K562 (cell line): ENCODE measurements around the gene ZBTB24. TPM values are rescaled to one million over a fixed set of nuclear protein-coding genes. Genes with fewer than 3 reads are reported as not detected.

Source experiments
- ARID4B ChIP-seq: sonication (generic); formaldehyde crosslinking; IDR thresholded peaks from 2 replicates; pipeline ENCODE4 v1.8.0; 2022; ENCODE audit warnings: mild to moderate bottlenecking, missing genetic modification reagents
- JUN ChIP-seq, 2 experiments: sonication (generic) in 1 of 2; formaldehyde crosslinking in 1 of 2; IDR thresholded peaks; 2 replicates each; pipeline versions ENCODE4 v1.6.1 to v1.8.0; 2012 to 2022; ENCODE audit warnings: borderline replicate concordance in 2 of 2, mild to moderate bottlenecking in 2 of 2, improper control_type of control experiment in 1 of 2, low read depth in 1 of 2, low read length in 1 of 2, missing genetic modification reagents in 1 of 2
- MGA ChIP-seq: fragments of 450-650 bp; IDR thresholded peaks from 2 replicates; pipeline ENCODE4 v1.6.1; 2016; ENCODE audit warnings: mild to moderate bottlenecking, moderate library complexity
- MTA3 ChIP-seq: fragments of 450-650 bp; formaldehyde crosslinking; IDR thresholded peaks from 2 replicates; pipeline ENCODE4 v1.6.1; 2017; ENCODE audit warnings: mild to moderate bottlenecking, borderline replicate concordance
- ZMIZ1 ChIP-seq, 2 experiments: fragments of 150-350 bp in 1 of 2; IDR thresholded peaks; 2 replicates each; pipeline ENCODE4 v1.6.1; 2012 to 2016; ENCODE audit warnings: low read depth in 2 of 2, low read length in 2 of 2, mild to moderate bottlenecking in 1 of 2, moderate library complexity in 1 of 2
- polyA plus RNA-seq, 8 experiments: library from polyadenylated mRNA; depleted of rRNA in 4 of 8; stranded (reverse) in 5 of 8; unstranded in 3 of 8; fragments of >200 nt; fragmentation: Nextera tagmentation in 2 of 8; fragmentation: Illumina TruSeq in 1 of 8; extraction: Ambion mirVana in 2 of 8; extraction: Trizol in 1 of 8; gene quantifications; 2 replicates each; pipeline versions ENCODE4 v1.2.1 to v1.2.3, GENCODE V29; 2011 to 2014; ENCODE audit warnings: inconsistent platforms in 1 of 8, missing spikeins in 1 of 8
- total RNA-seq, 7 experiments: library from RNA; depleted of rRNA in 6 of 7; stranded (reverse); fragments of >200 nt in 6 of 7; fragmentation: Illumina TruSeq in 2 of 7; extraction: Trizol in 2 of 7; gene quantifications; 2 replicates each; pipeline versions ENCODE4 v1.2.1 to v1.2.3, GENCODE V29; 2011 to 2021; ENCODE audit warnings: low replicate concordance in 1 of 7

ZBTB24 gene
- total and polyA plus RNA-seq, 9 of the 15 experiments (the other 6 are each of a cell fraction or from before 2014, with no cell fraction given) = 2.0 to 16.7 (median 8.3) TPM

GRCh38 chr6:109482905-109483734, at the start of gene ZBTB24 (continued):
- TF ChIP-seq ZMIZ1 (IDR thresholded peaks at IDR 0.05; ENCODE audit: low read depth in 2 of 2, low read length in 2 of 2) = no peak
- no peak for TF ChIP-seq JUN (IDR thresholded peaks at IDR 0.05; ENCODE audit: borderline replicate concordance, low read depth, low read length)
- TF ChIP-seq JUN (CRISPR knock-in tag; IDR thresholded peaks at IDR 0.05; ENCODE audit: borderline replicate concordance) = no peak
- TF ChIP-seq MGA = no peak
- TF ChIP-seq ARID4B (CRISPR knock-in tag) = no peak
- 0 out of 2 replicates have a peak, but pooled peaks have one; percentile 51 for TF ChIP-seq MTA3
